Measurements from ENCODE around the gene LSM12. TPM values are rescaled to one million over a fixed set of nuclear protein-coding genes. Genes with fewer than 3 reads are reported as not detected.

Gene LSM12
- total RNA-seq, 1 donor from 2014 or later = 39.1 TPM

GRCh38 chr17:44075598-44076293 is 9.3 kb upstream of the LSM12 start:
- H3K36me3 ChIP-seq (ENCODE audit: control insufficient read depth, insufficient read depth, low read length) = no peaks in the 10 kb centered on the region
- no peak overlapping the region for H3K4me3 ChIP-seq (ENCODE audit: low read depth, low read length)
- TF ChIP-seq CTCF (IDR thresholded peaks at IDR 0.05; ENCODE audit: insufficient read depth, low read length, poor library complexity, severe bottlenecking) = no peak
- H3K27me3 ChIP-seq (ENCODE audit: control insufficient read depth, insufficient read depth, low read length) = no peaks in the 10 kb centered on the region
- DNase-seq (ENCODE audit: low read depth) = no peak

- DNase-seq (ENCODE audit: low read depth) = no peak
- no peak for TF ChIP-seq CTCF (IDR thresholded peaks at IDR 0.05; ENCODE audit: insufficient read depth, low read length, poor library complexity, severe bottlenecking)
- Histone ChIP-seq H3K4me3 (ENCODE audit: low read depth, low read length) (no peak overlapping the region), H3K36me3 (ENCODE audit: control insufficient read depth, insufficient read depth, low read length) (no peaks in the 10 kb centered on the region), H3K27me3 (ENCODE audit: control insufficient read depth, insufficient read depth, low read length) (no peaks in the 10 kb centered on the region)
These were observed 8.4 kb upstream of the LSM12 start for GRCh38 chr17:44074911-44075285.

- no peaks in the 10 kb centered on the region for H3K27me3 ChIP-seq (ENCODE audit: control insufficient read depth, insufficient read depth, low read length)
- no peak overlapping the region for H3K4me3 ChIP-seq (ENCODE audit: low read depth, low read length)
- TF ChIP-seq CTCF (IDR thresholded peaks at IDR 0.05; ENCODE audit: insufficient read depth, low read length, poor library complexity, severe bottlenecking) = no peak
- no peak for DNase-seq (ENCODE audit: low read depth)
- no peaks in the 10 kb centered on the region for H3K36me3 ChIP-seq (ENCODE audit: control insufficient read depth, insufficient read depth, low read length)
These were observed 7.9 kb upstream of the LSM12 start for GRCh38 chr17:44074231-44074910.

GRCh38 chr17:44071772-44072171 is 5.3 kb upstream of the LSM12 start:
- Histone ChIP-seq H3K27me3 (ENCODE audit: control insufficient read depth, insufficient read depth, low read length) (no peaks in the 10 kb centered on the region), H3K4me3 (ENCODE audit: low read depth, low read length) (peak overlapping the region; percentile 46), H3K36me3 (ENCODE audit: control insufficient read depth, insufficient read depth, low read length) (no peaks in the 10 kb centered on the region)
- no peak for DNase-seq (ENCODE audit: low read depth)
- TF ChIP-seq CTCF (IDR thresholded peaks at IDR 0.05; ENCODE audit: insufficient read depth, low read length, poor library complexity, severe bottlenecking) = no peak

GRCh38 chr17:44071198-44071520 is 4.7 kb upstream of the LSM12 start:
- TF ChIP-seq CTCF (IDR thresholded peaks at IDR 0.05; ENCODE audit: insufficient read depth, low read length, poor library complexity, severe bottlenecking) = no peak
- no peak for DNase-seq (ENCODE audit: low read depth)
- H3K36me3 ChIP-seq (ENCODE audit: control insufficient read depth, insufficient read depth, low read length) = no peaks in the 10 kb centered on the region
- no peaks in the 10 kb centered on the region for H3K27me3 ChIP-seq (ENCODE audit: control insufficient read depth, insufficient read depth, low read length)
- H3K4me3 ChIP-seq (ENCODE audit: low read depth, low read length) = peak overlapping the region; percentile 46
